DMS 273 (cell line): ENCODE data around the gene ZNF688.
"Not testable (repeated sequence)": the region's sequence is repeated elsewhere in the genome, so short reads cannot be mapped to it uniquely, and the experiment has no call there.

Experiments used
- DNase-seq: peaks from one replicate; lab custom pipeline; 2025; ENCODE audit not compliant: unreplicated experiment; lab: John Stamatoyannopoulos, UW

The ZNF688 gene

GRCh38 chr16:30535106-30535776, 36.3 kb downstream of the ZNF688 start:
- DNase-seq, result no peak

GRCh38 chr16:30534368-30535105, 37.0 kb downstream of the ZNF688 start, which contains the start of gene ZNF747:
ZNF747 (minus strand) TSS chr16:30534858; CDS start chr16:30534679, 179 bp downstream.
- DNase-seq, result peak; percentile 93

- DNase-seq, result no peak
These were observed 37.7 kb downstream of the ZNF688 start for GRCh38 chr16:30533748-30534367.

- DNase-seq, result no peak
These were observed 38.4 kb downstream of the ZNF688 start for GRCh38 chr16:30533146-30533522.

GRCh38 chr16:30532285-30533145, 39.0 kb downstream of the ZNF688 start:
- no peak for DNase-seq

GRCh38 chr16:30530163-30531037, 41.1 kb downstream of the ZNF688 start:
- no peak for DNase-seq

GRCh38 chr16:30528799-30529457, 42.6 kb downstream of the ZNF688 start:
- DNase-seq, result no peak

GRCh38 chr16:30527635-30528178, 43.8 kb downstream of the ZNF688 start:
- DNase-seq, result no peak

- peak; percentile 100 for DNase-seq
These were observed 44.5 kb downstream of the ZNF688 start for GRCh38 chr16:30526823-30527634.

GRCh38 chr16:30526137-30526822, 45.2 kb downstream of the ZNF688 start, which contains the start of gene ZNF768:
ZNF768 (minus strand) TSS chr16:30526566; CDS start chr16:30526413, 153 bp downstream.
- DNase-seq, result peak; percentile 83

- DNase-seq, result no peak
These were observed 45.7 kb downstream of the ZNF688 start for GRCh38 chr16:30525844-30526136.

- no peak for DNase-seq
These were observed 46.6 kb downstream of the ZNF688 start for GRCh38 chr16:30524575-30525568.

- no peak for DNase-seq
These were observed 47.5 kb downstream of the ZNF688 start for GRCh38 chr16:30523768-30524574.

GRCh38 chr16:30522702-30523463, 48.6 kb downstream of the ZNF688 start:
- DNase-seq, result not testable (repeated sequence)
